ENCODE measurements around the gene CFL1.

The CFL1 gene

GRCh38 chr11:65884716-65885092 lies 26.7 kb upstream of the CFL1 start:
- H3F3A ChIP-seq (ENCODE audit: insufficient read depth, low read length) = peaks cover 19% of the 10 kb centered on the region
- peaks cover 23% of the 10 kb centered on the region for H3K4me1 ChIP-seq (ENCODE audit: low read length)
- TF ChIP-seq CTCF (IDR thresholded peaks at IDR 0.05; ENCODE audit: low read length) (peak; percentile 100), EZH2 (optimal IDR thresholded peaks at IDR 0.05; ENCODE audit: low read depth, low read length) (no peak)
- H3K9me3 ChIP-seq (replicated peaks; ENCODE audit: insufficient read depth, low read length) = no peaks in the 10 kb centered on the region
- H3K4me3 ChIP-seq (ENCODE audit: low read length) = no peak overlapping the region
- no peak overlapping the region for H2AFZ ChIP-seq (ENCODE audit: low read length)
- peaks cover 26% of the 10 kb centered on the region for H3K79me2 ChIP-seq (ENCODE audit: low read length)
- H3K27ac ChIP-seq (ENCODE audit: low read length) = no peak overlapping the region
- no peaks in the 10 kb centered on the region for H3K9me2 ChIP-seq (replicated peaks; ENCODE audit: insufficient read depth, low read length)
- peak; percentile 79 for DNase-seq
- no peak overlapping the region; the same call in 1 of the 2 replicates for H3K4me2 ChIP-seq (ENCODE audit: low read depth, low read length)
- peaks cover 8% of the 10 kb centered on the region for H3K36me3 ChIP-seq (replicated peaks; ENCODE audit: insufficient read depth, low read length)
- no peaks in the 10 kb centered on the region for H3K27me3 ChIP-seq (replicated peaks; ENCODE audit: insufficient read depth, low read length)
- H4K20me1 ChIP-seq (ENCODE audit: insufficient read depth, low read length) = no peaks in the 10 kb centered on the region
- H3K9ac ChIP-seq (ENCODE audit: low read length) = no peak overlapping the region

- H3F3A ChIP-seq (ENCODE audit: insufficient read depth, low read length) = peaks cover 13% of the 10 kb centered on the region; the same call in 1 of the 2 replicates
- H3K4me3 ChIP-seq (ENCODE audit: low read length) = no peak overlapping the region
- H4K20me1 ChIP-seq (ENCODE audit: insufficient read depth, low read length) = no peaks in the 10 kb centered on the region
- H3K9ac ChIP-seq (ENCODE audit: low read length) = no peak overlapping the region
- peaks cover 26% of the 10 kb centered on the region for H3K79me2 ChIP-seq (ENCODE audit: low read length)
- H3K36me3 ChIP-seq (replicated peaks; ENCODE audit: insufficient read depth, low read length) = peaks cover 8% of the 10 kb centered on the region
- no peaks in the 10 kb centered on the region for H3K9me2 ChIP-seq (replicated peaks; ENCODE audit: insufficient read depth, low read length)
- no peak overlapping the region for H2AFZ ChIP-seq (ENCODE audit: low read length)
- no peak overlapping the region for H3K4me2 ChIP-seq (ENCODE audit: low read depth, low read length)
- no peak for DNase-seq
- H3K4me1 ChIP-seq (ENCODE audit: low read length) = peaks cover 20% of the 10 kb centered on the region
- no peak overlapping the region for H3K27ac ChIP-seq (ENCODE audit: low read length)
- no peaks in the 10 kb centered on the region for H3K27me3 ChIP-seq (replicated peaks; ENCODE audit: insufficient read depth, low read length)
- TF ChIP-seq EZH2phosphoT487 (IDR thresholded peaks at IDR 0.05; ENCODE audit: low read length) (no peak), EZH2 (optimal IDR thresholded peaks at IDR 0.05; ENCODE audit: low read depth, low read length) (no peak), CTCF (IDR thresholded peaks at IDR 0.05; ENCODE audit: low read length) (no peak)
- H3K9me3 ChIP-seq (replicated peaks; ENCODE audit: insufficient read depth, low read length) = no peaks in the 10 kb centered on the region
These were observed 26.1 kb upstream of the CFL1 start for GRCh38 chr11:65883786-65884715.

GRCh38 chr11:65883058-65883761 lies 25.2 kb upstream of the CFL1 start:
- DNase-seq = no peak
- Histone ChIP-seq H3K4me3 (ENCODE audit: low read length) (no peak overlapping the region), H3K4me1 (ENCODE audit: low read length) (peaks cover 25% of the 10 kb centered on the region), H3K79me2 (ENCODE audit: low read length) (peaks cover 26% of the 10 kb centered on the region), H3K9me2 (replicated peaks; ENCODE audit: insufficient read depth, low read length) (no peaks in the 10 kb centered on the region), H3K27ac (ENCODE audit: low read length) (no peak overlapping the region), H4K20me1 (ENCODE audit: insufficient read depth, low read length) (no peaks in the 10 kb centered on the region), H3F3A (ENCODE audit: insufficient read depth, low read length) (0 out of 2 replicates have a peak, but pooled peaks cover 7% of the 10 kb centered on the region), H3K9me3 (replicated peaks; ENCODE audit: insufficient read depth, low read length) (no peaks in the 10 kb centered on the region), H3K27me3 (replicated peaks; ENCODE audit: insufficient read depth, low read length) (no peaks in the 10 kb centered on the region), H3K36me3 (replicated peaks; ENCODE audit: insufficient read depth, low read length) (peaks cover 8% of the 10 kb centered on the region), H2AFZ (ENCODE audit: low read length) (no peak overlapping the region), H3K9ac (ENCODE audit: low read length) (no peak overlapping the region), H3K4me2 (ENCODE audit: low read depth, low read length) (no peak overlapping the region)
- TF ChIP-seq EZH2phosphoT487 (IDR thresholded peaks at IDR 0.05; ENCODE audit: low read length) (no peak), EZH2 (optimal IDR thresholded peaks at IDR 0.05; ENCODE audit: low read depth, low read length) (no peak), CTCF (IDR thresholded peaks at IDR 0.05; ENCODE audit: low read length) (no peak)

Measured in MM.1S (cell line).